Esophagus squamous epithelium (tissue), 5 donors: Measurements from ENCODE around the gene TEX2. TPM values are rescaled to one million over a fixed set of nuclear protein-coding genes. Genes with fewer than 3 reads are reported as not detected.
A peak's percentile ranks its signal among the peaks of the same experiment; 100 is the strongest.

Experiments used
- DNase-seq: peaks from one replicate; lab custom pipeline; 2025; lab: John Stamatoyannopoulos, UW
- H3K27ac ChIP-seq, 4 donors: fragments of 200-600 bp; sonication (generic); one replicate each; pipeline ENCODE4 v1.5.1; 2016 to 2019; ENCODE audit warnings: mild to moderate bottlenecking in 1 of 4
- H3K27me3 ChIP-seq, 4 donors: fragments of 200-600 bp; sonication (generic); 1 replicate in 3 of 4; 2 replicates in 1 of 4; pipeline versions ENCODE4 v1.5.1 to v1.6.0; 2017 to 2021; ENCODE audit warnings: antibody characterized with exemption in 1 of 4
- H3K36me3 ChIP-seq, 3 donors: fragments of 200-600 bp; sonication (generic); one replicate each; pipeline ENCODE4 v1.5.1; 2016 to 2019
- H3K4me1 ChIP-seq, 3 donors: fragments of 200-600 bp; sonication (generic); one replicate each; pipeline ENCODE4 v1.5.1; 2017 to 2019
- H3K4me3 ChIP-seq, 4 donors: fragments of 200-600 bp; sonication (generic); 1 replicate in 3 of 4; 2 replicates in 1 of 4; pipeline ENCODE4 v1.5.1; 2016 to 2019; ENCODE audit warnings: mild to moderate bottlenecking in 2 of 4, moderate library complexity in 1 of 4
- H3K9me3 ChIP-seq, 3 donors: fragments of 200-600 bp; sonication (generic); one replicate each; pipeline ENCODE4 v1.5.1; 2016 to 2019
- POLR2A ChIP-seq, 4 donors: fragments of 450-650 bp; IDR thresholded peaks; one replicate each; pipeline ENCODE4 v1.6.1; 2017; ENCODE audit warnings: antibody characterized with exemption in 4 of 4, mild to moderate bottlenecking in 4 of 4, moderate library complexity in 3 of 4
- WGBS, 2 donors: methylation state at CpG; one replicate each; pipeline ENCODE4 v1.1.5; 2018; 5-methylcytosine and 5-hydroxymethylcytosine counted together
- intact Hi-C: fragments of 100-400 bp; cut with DNase I; formaldehyde crosslinking; loops from one replicate; pipeline ENCODE4 v1.15.0; 2022
- total RNA-seq, 4 donors: library from RNA; depleted of rRNA; stranded (reverse); fragments of >200 nt; gene quantifications; one replicate each; pipeline ENCODE4 v1.1.0, GENCODE V29; 2016
- TF ChIP-seq, protein P1 (sequence below), 6 experiments: fragments of 450-650 bp in 4 of 6; fragments of 200-600 bp in 2 of 6; sonication (generic) in 2 of 6; IDR thresholded peaks; one replicate each; pipeline ENCODE4 v1.5.1; 2016 to 2019; ENCODE audit warnings: antibody characterized with exemption in 6 of 6, mild to moderate bottlenecking in 4 of 6, moderate library complexity in 4 of 6
- donor health status: DM: yes; HTN: yes; CAD: no.

TEX2 gene
- total RNA-seq, 4 donors from 2014 or later: 25.5 to 33.0 (median 29.7) TPM

- DNase-seq: no peak
- TF ChIP-seq, protein P1, sequence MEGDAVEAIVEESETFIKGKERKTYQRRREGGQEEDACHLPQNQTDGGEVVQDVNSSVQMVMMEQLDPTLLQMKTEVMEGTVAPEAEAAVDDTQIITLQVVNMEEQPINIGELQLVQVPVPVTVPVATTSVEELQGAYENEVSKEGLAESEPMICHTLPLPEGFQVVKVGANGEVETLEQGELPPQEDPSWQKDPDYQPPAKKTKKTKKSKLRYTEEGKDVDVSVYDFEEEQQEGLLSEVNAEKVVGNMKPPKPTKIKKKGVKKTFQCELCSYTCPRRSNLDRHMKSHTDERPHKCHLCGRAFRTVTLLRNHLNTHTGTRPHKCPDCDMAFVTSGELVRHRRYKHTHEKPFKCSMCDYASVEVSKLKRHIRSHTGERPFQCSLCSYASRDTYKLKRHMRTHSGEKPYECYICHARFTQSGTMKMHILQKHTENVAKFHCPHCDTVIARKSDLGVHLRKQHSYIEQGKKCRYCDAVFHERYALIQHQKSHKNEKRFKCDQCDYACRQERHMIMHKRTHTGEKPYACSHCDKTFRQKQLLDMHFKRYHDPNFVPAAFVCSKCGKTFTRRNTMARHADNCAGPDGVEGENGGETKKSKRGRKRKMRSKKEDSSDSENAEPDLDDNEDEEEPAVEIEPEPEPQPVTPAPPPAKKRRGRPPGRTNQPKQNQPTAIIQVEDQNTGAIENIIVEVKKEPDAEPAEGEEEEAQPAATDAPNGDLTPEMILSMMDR (IDR thresholded peaks at IDR 0.05): no peak
- TF ChIP-seq POLR2A (IDR thresholded peaks at IDR 0.05): no peak
- intact Hi-C loops: no loop called here
- H3K27me3 ChIP-seq: no peaks in the 10 kb centered on the region
- peak overlapping the region in 3 of 4 donors; percentile 17 to 56 (median 45) for H3K27ac ChIP-seq
- peaks cover 0 to 36% (median 7%) of the 10 kb centered on the region in 3 donors for H3K4me1 ChIP-seq
- peaks cover 0 to 66% (median 6%) of the 10 kb centered on the region in 3 donors for H3K36me3 ChIP-seq
- H3K4me3 ChIP-seq: no peak overlapping the region
- 91 to 94% methylated on average over 1 to 2 of the region's 2 CpGs for WGBS, 2 donors
- H3K9me3 ChIP-seq: no peaks in the 10 kb centered on the region
These were observed 106.4 kb downstream of the TEX2 start for GRCh38 chr17:64156670-64157069.

GRCh38 chr17:64155751-64156544 is 107.1 kb downstream of the TEX2 start:
- Histone ChIP-seq H3K4me1 (peaks cover 0 to 36% (median 7%) of the 10 kb centered on the region in 3 donors), H3K9me3 (no peaks in the 10 kb centered on the region), H3K27me3 (no peaks in the 10 kb centered on the region), H3K27ac (peak overlapping the region; percentile 35 to 71 (median 50)), H3K36me3 (peaks cover 0 to 71% (median 6%) of the 10 kb centered on the region in 3 donors), H3K4me3 (no peak overlapping the region)
- WGBS, 2 donors: 89 to 91% methylated on average over 6 to 7 of the region's 11 CpGs
- intact Hi-C loops: no loop called here
- DNase-seq: no peak
- TF ChIP-seq POLR2A (IDR thresholded peaks at IDR 0.05): no peak
- TF ChIP-seq, protein P1 (IDR thresholded peaks at IDR 0.05): no peak

- intact Hi-C loops: no loop called here
- no peaks in the 10 kb centered on the region for H3K9me3 ChIP-seq
- no peaks in the 10 kb centered on the region for H3K27me3 ChIP-seq
- peak overlapping the region in 2 of 4 donors; percentile 55 to 71 for H3K27ac ChIP-seq
- WGBS, 2 donors: 97 to 100% methylated on average over 3 to 7 of the region's 7 CpGs
- peaks cover 0 to 44% (median 7%) of the 10 kb centered on the region in 3 donors for H3K4me1 ChIP-seq
- H3K4me3 ChIP-seq: no peak overlapping the region
- TF ChIP-seq, protein P1 (IDR thresholded peaks at IDR 0.05): no peak
- no peak for TF ChIP-seq POLR2A (IDR thresholded peaks at IDR 0.05)
- DNase-seq: no peak
- peaks cover 0 to 71% (median 6%) of the 10 kb centered on the region in 3 donors for H3K36me3 ChIP-seq
These were observed 107.9 kb downstream of the TEX2 start for GRCh38 chr17:64155129-64155528.

DNA sequence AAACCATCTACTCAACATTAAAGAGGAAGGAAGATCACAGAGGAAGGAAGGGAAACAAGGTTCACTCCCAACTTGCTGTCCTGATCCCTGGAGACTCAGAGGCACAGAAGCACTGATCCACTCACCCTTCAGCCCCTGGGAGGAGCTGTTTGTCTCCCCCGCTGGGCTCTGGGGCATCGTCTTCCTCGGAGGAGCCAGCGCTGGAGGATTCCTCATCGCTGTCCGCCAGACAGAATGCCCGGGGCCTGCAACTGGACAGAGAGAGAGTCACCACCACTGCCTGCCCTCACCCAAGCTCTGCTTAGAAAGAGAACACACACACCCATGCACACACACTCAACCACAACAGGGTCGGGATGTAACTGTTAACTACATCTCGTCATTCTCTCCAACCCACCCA is 108.3 kb downstream of the TEX2 start:
- Histone ChIP-seq H3K27ac (peak overlapping the region in 2 of 4 donors; percentile 55 to 71), H3K4me1 (peaks cover 0 to 46% (median 7%) of the 10 kb centered on the region in 3 donors), H3K9me3 (no peaks in the 10 kb centered on the region), H3K4me3 (no peak overlapping the region), H3K27me3 (no peaks in the 10 kb centered on the region), H3K36me3 (peaks cover 0 to 72% (median 6%) of the 10 kb centered on the region in 3 donors)
- no peak for DNase-seq
- intact Hi-C loops: no loop called here
- TF ChIP-seq POLR2A (IDR thresholded peaks at IDR 0.05): no peak
- TF ChIP-seq, protein P1 (IDR thresholded peaks at IDR 0.05): no peak
- WGBS, 2 donors: 88 to 92% methylated on average over 5 to 8 of the region's 9 CpGs

GRCh38 chr17:64154313-64154695 is 108.8 kb downstream of the TEX2 start:
- Histone ChIP-seq H3K27me3 (no peaks in the 10 kb centered on the region), H3K4me3 (no peak overlapping the region), H3K27ac (no peak overlapping the region), H3K9me3 (no peaks in the 10 kb centered on the region), H3K4me1 (peaks cover 0 to 44% (median 7%) of the 10 kb centered on the region in 3 donors), H3K36me3 (peaks cover 0 to 74% (median 6%) of the 10 kb centered on the region in 3 donors)
- 63 to 71% methylated on average over 4 of the region's 4 CpGs for WGBS, 2 donors
- no peak for TF ChIP-seq POLR2A (IDR thresholded peaks at IDR 0.05)
- TF ChIP-seq, protein P1 (IDR thresholded peaks at IDR 0.05): no peak
- intact Hi-C loops: no loop called here
- no peak for DNase-seq
